HG03575 (cell line): ENCODE measurements around the gene TEX261.

Experiments
- ATAC-seq: cut with Tn5 transposase; IDR thresholded peaks from one replicate; pipeline ENCODE4 v1.9.1; 2021; ENCODE audit not compliant: unreplicated experiment, insufficient number of reproducible peaks, low FRiP score; ENCODE audit errors: extremely low read depth

TEX261 gene

GRCh38 chr2:70962211-70962884 lies 32.3 kb downstream of the TEX261 start:
- ATAC-seq: no peak

GRCh38 chr2:70961648-70961994 lies 33.1 kb downstream of the TEX261 start:
- ATAC-seq: no peak

- ATAC-seq: no peak
These were observed 33.6 kb downstream of the TEX261 start for GRCh38 chr2:70960833-70961647.

GRCh38 chr2:70959851-70960832 lies 34.5 kb downstream of the TEX261 start:
- no peak for ATAC-seq

GRCh38 chr2:70959271-70959761 lies 35.4 kb downstream of the TEX261 start:
- ATAC-seq: no peak

GRCh38 chr2:70958759-70959158 lies 35.9 kb downstream of the TEX261 start:
- no peak for ATAC-seq

- no peak for ATAC-seq
These were observed 36.9 kb downstream of the TEX261 start for GRCh38 chr2:70957798-70958197.

- ATAC-seq: no peak
These were observed 38.5 kb downstream of the TEX261 start for GRCh38 chr2:70956141-70956540.

- no peak for ATAC-seq
These were observed 39.8 kb downstream of the TEX261 start for GRCh38 chr2:70954886-70955285.

GRCh38 chr2:70949086-70949485 lies 45.6 kb downstream of the TEX261 start:
- ATAC-seq: no peak

- ATAC-seq: no peak
These were observed 46.2 kb downstream of the TEX261 start for GRCh38 chr2:70948337-70949003.

GRCh38 chr2:70947556-70948184 lies 47.0 kb downstream of the TEX261 start:
- no peak for ATAC-seq

- no peak for ATAC-seq
These were observed 47.7 kb downstream of the TEX261 start for GRCh38 chr2:70946832-70947442.

GRCh38 chr2:70944111-70944690 lies 50.5 kb downstream of the TEX261 start:
- ATAC-seq: no peak

GRCh38 chr2:70943205-70943871 lies 51.3 kb downstream of the TEX261 start:
- ATAC-seq: no peak

- ATAC-seq: no peak
These were observed 52.1 kb downstream of the TEX261 start for GRCh38 chr2:70942396-70943204.
